Glomerular visceral epithelial cell (primary cell): ENCODE results near the gene NKAPL.

Source experiments
- DNase-seq: peaks from one replicate; pipeline ENCODE4 v3.0.0-alpha.2; 2016; ENCODE audit errors: extremely low spot score

The NKAPL gene

GRCh38 chr6:28258877-28259777, at the start of gene NKAPL:
TSS of gene NKAPL (plus strand) at chr6:28259297. CDS start at chr6:28259372, 75 bp downstream.
- no peak for DNase-seq

- no peak for DNase-seq
Measured at GRCh38 chr6:28209753-28210535, 49.2 kb upstream of the NKAPL start.

GRCh38 chr6:28211840-28212509, 47.1 kb upstream of the NKAPL start:
- no peak for DNase-seq

- peak; percentile 90 for DNase-seq
Measured at GRCh38 chr6:28212510-28213212, 46.4 kb upstream of the NKAPL start.

- DNase-seq, result no peak
Measured at GRCh38 chr6:28213213-28213523, 45.9 kb upstream of the NKAPL start.

- no peak for DNase-seq
Measured at GRCh38 chr6:28215425-28215824, 43.7 kb upstream of the NKAPL start.

- DNase-seq, result no peak
Measured at GRCh38 chr6:28217890-28218289, 41.2 kb upstream of the NKAPL start.

GRCh38 chr6:28218312-28219248, 40.5 kb upstream of the NKAPL start:
- DNase-seq, result peak; percentile 79

- peak; percentile 23 for DNase-seq
Measured at GRCh38 chr6:28220257-28221133, 38.6 kb upstream of the NKAPL start.

- no peak for DNase-seq
Measured at GRCh38 chr6:28224131-28225055, 34.7 kb upstream of the NKAPL start.

- DNase-seq, result peak; percentile 93
Measured at GRCh38 chr6:28225056-28225834, 33.9 kb upstream of the NKAPL start, which contains the start of gene ZSCAN9. TSS of gene ZSCAN9 (plus strand) at chr6:28225275. CDS start at chr6:28227085, 1,810 bp downstream.

- DNase-seq, result no peak
Measured at GRCh38 chr6:28226460-28226859, 32.6 kb upstream of the NKAPL start.

- DNase-seq, result no peak
Measured at GRCh38 chr6:28232785-28233184, 26.3 kb upstream of the NKAPL start.

- no peak for DNase-seq
Measured at GRCh38 chr6:28235912-28236452, 23.1 kb upstream of the NKAPL start.

GRCh38 chr6:28239636-28240035, 19.5 kb upstream of the NKAPL start:
- no peak for DNase-seq

- DNase-seq, result no peak
Measured at GRCh38 chr6:28240471-28240870, 18.6 kb upstream of the NKAPL start.

GRCh38 chr6:28243946-28244345, 15.2 kb upstream of the NKAPL start:
- no peak for DNase-seq
